ENCODE data around the gene GPR137B.

GPR137B gene

DNA sequence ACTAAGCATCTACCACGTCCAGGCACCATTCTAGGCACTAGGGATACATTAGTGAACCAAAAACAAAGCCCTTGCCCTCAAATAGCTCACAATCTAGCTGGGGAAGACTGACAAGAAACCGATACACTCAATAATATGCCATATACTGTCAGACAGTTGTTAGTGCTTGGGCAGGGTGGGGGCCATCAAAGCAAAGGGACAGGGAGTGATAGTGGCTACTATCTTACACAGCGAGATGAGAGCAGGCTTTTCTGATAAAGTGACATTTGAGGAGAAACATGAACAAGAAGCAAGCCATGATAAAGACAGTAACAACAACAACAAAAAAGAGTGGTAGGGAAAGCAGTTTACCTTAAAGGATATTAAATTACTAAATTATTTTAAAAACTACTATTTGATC lies 98.3 kb downstream of the GPR137B start:
- DNase-seq (ENCODE audit: low read depth) = no peak
- no peak overlapping the region for H3K4me3 ChIP-seq (ENCODE audit: low read depth, low read length)
- TF ChIP-seq, protein P1, sequence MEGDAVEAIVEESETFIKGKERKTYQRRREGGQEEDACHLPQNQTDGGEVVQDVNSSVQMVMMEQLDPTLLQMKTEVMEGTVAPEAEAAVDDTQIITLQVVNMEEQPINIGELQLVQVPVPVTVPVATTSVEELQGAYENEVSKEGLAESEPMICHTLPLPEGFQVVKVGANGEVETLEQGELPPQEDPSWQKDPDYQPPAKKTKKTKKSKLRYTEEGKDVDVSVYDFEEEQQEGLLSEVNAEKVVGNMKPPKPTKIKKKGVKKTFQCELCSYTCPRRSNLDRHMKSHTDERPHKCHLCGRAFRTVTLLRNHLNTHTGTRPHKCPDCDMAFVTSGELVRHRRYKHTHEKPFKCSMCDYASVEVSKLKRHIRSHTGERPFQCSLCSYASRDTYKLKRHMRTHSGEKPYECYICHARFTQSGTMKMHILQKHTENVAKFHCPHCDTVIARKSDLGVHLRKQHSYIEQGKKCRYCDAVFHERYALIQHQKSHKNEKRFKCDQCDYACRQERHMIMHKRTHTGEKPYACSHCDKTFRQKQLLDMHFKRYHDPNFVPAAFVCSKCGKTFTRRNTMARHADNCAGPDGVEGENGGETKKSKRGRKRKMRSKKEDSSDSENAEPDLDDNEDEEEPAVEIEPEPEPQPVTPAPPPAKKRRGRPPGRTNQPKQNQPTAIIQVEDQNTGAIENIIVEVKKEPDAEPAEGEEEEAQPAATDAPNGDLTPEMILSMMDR (IDR thresholded peaks at IDR 0.05; ENCODE audit: control insufficient read depth, extremely low read depth, insufficient read depth) = no peak

DNA sequence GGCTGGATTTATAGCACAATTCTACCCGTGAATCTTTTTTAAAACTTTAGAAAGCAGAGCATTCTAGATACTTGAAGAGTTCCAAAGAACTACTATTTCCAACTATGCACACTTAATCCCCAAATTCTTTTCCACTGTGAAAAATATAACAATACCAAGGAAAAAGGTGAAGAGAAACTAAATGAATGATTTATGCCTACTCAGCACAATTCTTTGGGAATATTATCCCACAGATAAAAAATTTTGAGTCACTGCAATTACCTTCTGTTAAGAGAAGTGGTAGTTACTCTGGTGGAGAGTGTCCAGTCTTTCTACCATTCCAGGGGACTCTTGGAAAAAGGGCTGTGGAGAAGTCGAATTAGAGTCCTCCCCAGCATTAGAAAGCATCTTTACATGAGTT lies 100.2 kb downstream of the GPR137B start:
- H3K4me3 ChIP-seq (ENCODE audit: low read depth, low read length) = no peak overlapping the region
- TF ChIP-seq, protein P1 (IDR thresholded peaks at IDR 0.05; ENCODE audit: control insufficient read depth, extremely low read depth, insufficient read depth) = no peak
- no peak for DNase-seq (ENCODE audit: low read depth)

DNA sequence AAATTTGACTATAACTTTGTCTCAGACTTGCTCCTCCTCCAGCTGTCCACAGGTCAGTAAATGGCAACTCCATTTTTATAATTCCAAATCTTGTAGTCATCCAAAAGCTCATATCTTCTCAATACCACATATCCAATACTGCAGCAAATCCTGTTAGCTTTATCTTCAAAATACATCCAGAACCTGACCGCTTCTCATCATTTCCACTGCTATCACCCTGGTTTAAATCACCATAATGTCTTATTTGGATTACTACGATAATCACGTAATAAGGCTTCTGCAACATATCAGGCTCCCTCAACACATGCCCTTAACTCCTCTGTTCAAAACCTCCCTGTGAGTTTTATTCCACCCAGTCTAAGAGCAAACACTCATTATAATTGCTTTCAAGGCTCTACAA lies 104.9 kb downstream of the GPR137B start:
- DNase-seq (ENCODE audit: low read depth) = no peak
- TF ChIP-seq, protein P1 (IDR thresholded peaks at IDR 0.05; ENCODE audit: control insufficient read depth, extremely low read depth, insufficient read depth) = no peak
- H3K4me3 ChIP-seq (ENCODE audit: low read depth, low read length) = no peak overlapping the region

DNA sequence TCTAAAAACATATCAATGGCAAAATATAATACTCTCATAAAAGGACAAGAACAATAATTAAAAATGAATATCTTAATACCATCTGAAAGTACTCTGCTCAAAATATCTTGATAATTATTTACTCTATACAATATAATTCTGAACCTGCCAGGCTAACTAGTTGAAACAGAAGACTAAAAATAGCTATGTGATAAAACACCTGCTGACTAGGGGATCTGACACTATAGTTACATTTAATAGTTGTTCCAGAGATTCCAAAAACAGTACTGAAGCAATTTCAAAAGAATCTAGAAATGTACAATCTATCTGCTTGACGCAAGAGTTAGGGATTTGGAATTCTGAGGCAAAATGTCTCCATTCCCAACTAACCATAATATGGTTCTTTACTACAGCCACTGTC lies 109.2 kb downstream of the GPR137B start:
- DNase-seq (ENCODE audit: low read depth) = no peak
- TF ChIP-seq, protein P1 (IDR thresholded peaks at IDR 0.05; ENCODE audit: control insufficient read depth, extremely low read depth, insufficient read depth) = no peak
- no peak overlapping the region for H3K4me3 ChIP-seq (ENCODE audit: low read depth, low read length)

DNA sequence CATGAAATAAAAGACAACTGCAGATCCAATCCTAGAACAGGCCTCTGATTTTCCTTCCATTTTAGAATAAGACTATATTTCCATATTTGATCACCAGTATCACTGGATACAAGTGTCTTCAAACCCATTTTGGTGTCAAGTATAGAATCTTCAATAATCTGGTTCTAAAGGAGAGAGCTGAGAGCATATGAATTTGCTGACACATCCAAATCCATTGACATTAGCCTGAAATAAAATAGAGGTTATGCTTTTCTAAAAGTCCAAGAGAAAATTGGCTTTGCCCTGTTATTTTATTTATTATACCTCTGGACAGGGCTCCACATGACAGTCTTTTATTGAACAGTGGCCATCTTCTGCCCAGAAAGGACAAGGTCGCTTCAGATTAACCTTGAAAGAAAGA lies 110.8 kb downstream of the GPR137B start:
- DNase-seq (ENCODE audit: low read depth) = no peak
- TF ChIP-seq, protein P1 (IDR thresholded peaks at IDR 0.05; ENCODE audit: control insufficient read depth, extremely low read depth, insufficient read depth) = no peak
- no peak overlapping the region for H3K4me3 ChIP-seq (ENCODE audit: low read depth, low read length)

DNA sequence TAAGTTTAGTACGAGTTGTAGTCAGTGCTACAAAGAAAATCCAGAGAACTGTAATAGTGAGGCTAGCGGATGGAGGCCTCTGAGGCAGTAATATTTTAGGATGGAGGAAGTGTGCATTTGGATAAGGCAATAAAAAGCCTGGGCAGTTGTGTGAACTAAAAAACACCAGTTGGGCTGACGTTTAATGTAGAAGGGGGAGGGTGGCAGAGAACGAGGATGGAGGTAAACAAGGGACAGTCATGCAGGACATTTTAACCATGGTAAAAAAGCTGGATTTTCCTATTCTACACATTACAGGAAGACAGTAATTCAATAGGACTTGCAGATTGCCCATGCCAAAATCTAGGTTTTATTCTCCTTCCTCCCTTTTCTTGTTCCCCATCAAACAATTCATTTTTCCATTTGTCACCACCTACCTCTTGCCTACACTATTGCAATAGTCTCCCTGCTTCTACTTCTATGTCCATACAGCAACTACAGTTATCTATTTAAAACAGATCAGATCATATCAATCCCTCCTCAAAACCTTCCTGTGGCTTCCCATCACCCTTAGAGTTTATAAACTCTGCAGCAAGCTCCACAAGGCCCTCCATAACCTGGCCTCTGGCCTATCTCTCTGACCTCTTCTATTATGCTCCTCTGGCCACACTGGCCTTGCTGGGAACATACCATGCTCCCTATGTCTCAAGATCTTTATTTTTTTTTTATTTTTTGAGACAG lies 111.7 kb downstream of the GPR137B start:
- no peak overlapping the region for H3K4me3 ChIP-seq (ENCODE audit: low read depth, low read length)
- no peak for DNase-seq (ENCODE audit: low read depth)
- TF ChIP-seq, protein P1 (IDR thresholded peaks at IDR 0.05; ENCODE audit: control insufficient read depth, extremely low read depth, insufficient read depth) = no peak

DNA sequence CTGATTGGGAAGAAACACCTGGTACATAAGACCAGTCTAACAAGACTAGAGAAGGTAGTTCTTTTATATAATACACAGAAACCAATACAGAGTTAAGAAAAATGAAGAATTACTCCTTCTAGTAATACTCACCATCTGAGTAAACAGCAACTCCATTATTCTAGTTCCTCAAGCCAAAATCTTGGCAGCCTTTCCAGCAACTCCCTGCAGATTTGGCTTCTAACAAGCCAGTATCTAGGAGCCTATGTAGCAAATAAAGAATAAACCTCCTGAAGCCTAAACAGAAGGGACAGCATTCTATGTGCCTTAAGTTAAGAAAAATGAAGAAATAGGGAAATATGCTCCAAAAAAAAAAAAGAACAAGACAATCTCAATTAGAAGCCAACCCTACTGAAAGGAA lies 114.9 kb downstream of the GPR137B start:
- peak; percentile 42 for DNase-seq (ENCODE audit: low read depth)
- TF ChIP-seq, protein P1 (IDR thresholded peaks at IDR 0.05; ENCODE audit: control insufficient read depth, extremely low read depth, insufficient read depth) = no peak
- no peak overlapping the region for H3K4me3 ChIP-seq (ENCODE audit: low read depth, low read length)
